HG03442 (cell line): ENCODE data around the gene PTPRR.
"Not testable (repeated sequence)": the region's sequence is repeated elsewhere in the genome, so short reads cannot be mapped to it uniquely, and the experiment has no call there.

Experiments used
- ATAC-seq: cut with Tn5 transposase; IDR thresholded peaks from one replicate; pipeline ENCODE4 v1.9.1; 2021; ENCODE audit warnings: mild to moderate bottlenecking, moderate library complexity; ENCODE audit not compliant: unreplicated experiment

The PTPRR gene

DNA sequence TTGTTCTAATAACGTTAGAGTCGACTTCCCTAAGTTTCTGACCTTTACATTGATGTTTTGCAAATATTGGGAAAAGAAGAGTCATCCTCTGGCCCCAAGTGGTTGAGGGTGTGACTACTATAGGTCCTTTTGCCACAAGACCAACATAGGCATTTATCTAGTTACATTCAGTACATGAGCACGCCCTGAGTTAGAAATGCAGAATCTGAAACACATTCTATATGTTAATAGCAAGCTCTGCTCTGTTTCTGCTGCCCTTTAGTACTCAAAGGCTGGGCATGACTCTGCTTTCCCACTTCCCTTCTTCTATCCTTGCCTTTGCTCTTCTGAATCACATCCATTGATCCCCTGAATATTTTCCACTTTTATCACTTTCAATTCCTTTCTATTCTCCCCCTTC, 168.2 kb downstream of the PTPRR start:
- no peak for ATAC-seq

DNA sequence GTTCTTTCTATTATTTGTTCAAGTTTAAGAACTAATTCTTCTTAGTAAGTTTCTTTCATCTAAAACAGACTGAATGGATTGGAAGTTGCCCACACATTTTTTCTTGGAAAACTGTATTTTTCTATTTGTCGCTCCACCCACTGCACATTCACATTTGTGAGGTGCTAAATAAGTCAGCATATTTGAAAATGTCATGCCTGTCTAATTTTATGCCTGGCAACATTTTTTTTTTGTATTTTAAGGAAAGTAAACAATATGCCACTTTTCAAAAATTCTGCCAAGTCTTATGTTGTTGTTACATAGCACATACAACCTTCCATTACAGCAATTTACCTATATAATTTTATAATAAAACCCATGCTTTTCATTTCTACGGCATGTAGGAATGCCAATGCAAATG, 170.6 kb downstream of the PTPRR start:
- no peak for ATAC-seq

DNA sequence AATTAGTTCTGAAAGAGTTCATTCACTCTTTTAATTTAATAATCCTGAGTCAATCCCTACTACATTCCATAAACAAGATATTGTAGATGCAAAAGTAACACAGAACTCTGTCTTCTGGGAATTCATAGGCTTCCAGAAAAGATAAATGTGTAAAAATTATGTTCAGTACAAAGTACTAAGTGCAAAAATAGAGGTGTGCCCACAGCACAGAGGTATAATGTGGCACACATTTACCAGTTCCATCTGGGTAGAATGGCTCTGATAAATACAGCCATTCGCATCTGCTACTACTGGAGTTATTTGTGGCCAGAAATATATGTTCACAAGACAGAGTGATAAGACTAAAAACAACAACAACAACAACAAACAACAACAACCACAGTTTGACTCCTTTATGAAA, 171.7 kb downstream of the PTPRR start:
- ATAC-seq = no peak

GRCh38 chr12:70747445-70748260, 172.9 kb downstream of the PTPRR start:
- no peak for ATAC-seq

DNA sequence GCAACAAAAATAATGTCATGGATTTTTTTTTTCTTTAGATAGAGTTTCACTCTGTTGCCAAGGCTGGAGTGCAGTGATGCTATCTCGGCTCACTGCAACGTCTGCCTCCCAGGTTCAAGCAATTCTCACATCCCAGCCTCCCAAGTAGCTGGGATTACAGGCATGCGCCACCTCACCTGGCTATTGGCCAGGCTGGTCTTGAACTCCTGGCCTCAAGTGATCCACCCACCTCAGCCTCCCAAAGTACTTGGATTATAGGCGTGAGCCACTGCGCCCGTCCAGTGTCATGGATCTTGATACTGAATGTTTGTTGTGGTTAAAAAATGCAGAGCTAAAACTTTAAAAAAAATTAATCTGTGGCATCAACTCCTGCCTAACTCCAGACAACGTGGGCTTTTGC, 175.5 kb downstream of the PTPRR start:
- no peak for ATAC-seq

DNA sequence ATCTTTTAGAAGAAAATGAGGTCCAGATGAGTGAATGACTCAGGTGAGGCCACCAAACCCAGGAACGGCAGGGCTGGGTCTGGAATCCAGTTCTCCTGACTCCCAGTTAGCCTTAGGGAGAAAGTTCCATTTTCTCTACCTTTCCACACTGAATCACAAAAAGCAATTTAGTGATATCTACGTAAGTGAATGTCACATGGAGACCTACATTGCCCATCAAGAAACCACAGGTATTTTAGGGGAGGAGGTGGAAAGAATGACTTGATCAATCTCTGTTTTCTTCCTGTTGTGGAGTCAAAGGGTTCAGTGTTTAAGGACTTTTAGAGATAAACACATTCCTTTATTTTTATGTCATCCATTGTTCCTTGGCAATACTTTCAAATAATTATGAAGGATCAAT, 176.4 kb downstream of the PTPRR start:
- ATAC-seq = no peak

DNA sequence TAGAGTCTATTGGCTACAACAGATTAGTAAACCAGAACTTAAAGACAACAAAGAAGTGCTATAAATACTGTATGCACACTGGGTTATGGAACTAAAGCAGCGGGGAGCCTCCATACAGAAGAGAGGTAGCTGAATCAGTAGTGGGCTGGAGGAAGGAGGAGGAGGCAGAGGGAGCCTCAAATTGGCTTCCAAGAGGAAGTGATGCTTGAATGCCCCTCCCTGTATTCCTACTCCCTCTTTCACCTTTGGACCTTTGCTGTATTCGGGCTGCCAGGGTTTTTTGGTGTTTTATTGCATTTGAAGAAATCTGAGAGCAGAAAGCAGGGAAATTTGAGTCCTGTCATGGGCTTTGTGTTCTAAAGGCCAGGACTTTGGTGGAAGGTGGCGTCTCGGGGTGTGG, 179.3 kb downstream of the PTPRR start:
- ATAC-seq = no peak

DNA sequence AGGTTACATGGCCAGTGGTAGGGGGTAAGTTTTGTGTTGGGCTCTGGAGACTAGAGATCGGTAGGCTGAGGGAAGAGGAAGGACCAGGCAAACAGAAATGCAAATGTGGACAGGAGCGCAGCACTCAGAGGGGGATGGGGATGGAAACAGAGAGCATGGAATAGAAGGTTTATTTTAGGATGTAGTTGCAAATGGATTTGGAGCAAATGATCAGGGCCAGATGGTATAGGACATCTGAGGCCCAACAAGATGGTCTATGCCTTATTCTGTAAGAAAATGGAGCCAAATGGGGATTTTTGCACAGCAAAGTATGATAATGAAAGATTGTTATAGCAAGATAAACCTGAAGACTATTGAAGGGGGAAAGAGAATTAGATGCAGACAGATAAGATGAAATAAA, 180.8 kb downstream of the PTPRR start:
- no peak for ATAC-seq

GRCh38 chr12:70736351-70737133, 184.0 kb downstream of the PTPRR start:
- ATAC-seq = no peak

- ATAC-seq = not testable (repeated sequence)
Measured at GRCh38 chr12:70735197-70735596, 185.3 kb downstream of the PTPRR start.

- ATAC-seq = peak; percentile 91
Measured at GRCh38 chr12:70733385-70733784, 187.2 kb downstream of the PTPRR start.

DNA sequence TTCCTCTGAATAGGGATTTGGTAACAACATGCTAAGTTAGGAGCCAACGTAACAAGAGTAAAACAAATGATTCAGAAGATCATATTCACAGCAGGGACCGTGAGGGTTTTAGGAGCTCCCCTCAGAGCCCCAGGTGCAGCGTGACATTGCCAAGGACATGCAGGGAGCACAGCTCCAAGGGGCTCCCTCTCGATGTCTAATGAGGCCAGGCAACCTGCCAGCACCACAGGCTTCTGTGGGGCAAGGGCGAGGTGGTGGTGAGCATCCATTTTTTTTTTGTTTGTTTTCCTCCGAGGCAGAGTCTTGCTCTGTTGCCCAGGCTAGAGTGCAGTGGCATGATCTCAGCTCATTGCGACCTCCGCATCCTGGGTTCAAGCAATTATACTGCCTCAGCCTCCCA, 188.3 kb downstream of the PTPRR start:
- no peak for ATAC-seq

GRCh38 chr12:70730675-70731180, 189.8 kb downstream of the PTPRR start:
- ATAC-seq = no peak

DNA sequence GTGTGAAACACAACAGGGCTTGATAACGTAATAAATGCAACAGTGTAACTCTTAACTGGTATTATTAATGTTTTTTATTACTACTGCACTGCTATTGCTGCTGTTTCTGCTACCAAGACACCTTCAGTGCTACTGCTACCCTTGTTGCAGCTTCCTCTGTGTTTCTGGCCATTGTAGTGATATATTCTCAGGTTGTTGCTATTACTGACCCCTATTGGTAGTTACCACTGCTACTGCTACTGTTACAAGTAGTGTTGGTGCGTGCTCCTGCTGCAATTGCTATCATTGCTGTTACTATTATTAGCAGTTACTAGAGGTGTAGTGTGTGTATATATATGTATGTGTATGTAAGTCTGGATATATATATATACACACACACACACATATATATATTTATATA, 196.1 kb downstream of the PTPRR start:
- ATAC-seq = peak; percentile 66

DNA sequence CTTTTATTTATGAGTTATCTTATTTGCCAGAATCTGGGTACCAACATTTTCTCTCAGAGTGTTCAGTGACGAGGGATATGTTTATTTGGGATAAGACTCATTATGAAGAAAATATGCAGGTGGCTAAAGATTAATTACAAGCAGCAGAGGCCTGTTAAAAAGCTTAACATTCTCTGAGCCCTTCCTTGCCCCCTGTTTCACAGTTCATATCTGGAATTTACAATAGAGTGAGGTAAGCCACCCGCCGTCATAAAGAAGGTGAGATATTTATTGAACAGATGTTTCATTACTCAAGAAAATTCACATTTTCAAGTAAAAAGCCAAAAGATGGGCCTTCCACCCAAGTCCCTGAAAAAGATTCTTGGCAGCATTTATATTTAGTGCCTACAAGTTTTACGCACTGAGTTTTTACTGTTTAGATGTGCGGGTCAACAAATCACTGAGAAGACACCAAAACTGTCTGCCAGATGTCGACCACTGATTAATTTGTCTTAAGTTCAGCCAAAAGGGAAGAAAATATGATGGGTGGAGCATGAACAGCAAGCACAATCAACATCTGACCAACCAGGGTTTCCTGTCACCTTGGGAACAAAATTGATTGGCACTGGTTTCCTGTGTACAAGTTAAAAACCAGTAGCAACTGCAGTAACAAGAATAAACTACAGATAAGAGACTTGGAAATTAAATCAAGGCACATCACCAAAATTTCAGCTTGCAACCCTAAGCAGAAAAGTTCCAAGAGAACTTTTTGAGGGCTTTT, 197.8 kb downstream of the PTPRR start:
- no peak for ATAC-seq

DNA sequence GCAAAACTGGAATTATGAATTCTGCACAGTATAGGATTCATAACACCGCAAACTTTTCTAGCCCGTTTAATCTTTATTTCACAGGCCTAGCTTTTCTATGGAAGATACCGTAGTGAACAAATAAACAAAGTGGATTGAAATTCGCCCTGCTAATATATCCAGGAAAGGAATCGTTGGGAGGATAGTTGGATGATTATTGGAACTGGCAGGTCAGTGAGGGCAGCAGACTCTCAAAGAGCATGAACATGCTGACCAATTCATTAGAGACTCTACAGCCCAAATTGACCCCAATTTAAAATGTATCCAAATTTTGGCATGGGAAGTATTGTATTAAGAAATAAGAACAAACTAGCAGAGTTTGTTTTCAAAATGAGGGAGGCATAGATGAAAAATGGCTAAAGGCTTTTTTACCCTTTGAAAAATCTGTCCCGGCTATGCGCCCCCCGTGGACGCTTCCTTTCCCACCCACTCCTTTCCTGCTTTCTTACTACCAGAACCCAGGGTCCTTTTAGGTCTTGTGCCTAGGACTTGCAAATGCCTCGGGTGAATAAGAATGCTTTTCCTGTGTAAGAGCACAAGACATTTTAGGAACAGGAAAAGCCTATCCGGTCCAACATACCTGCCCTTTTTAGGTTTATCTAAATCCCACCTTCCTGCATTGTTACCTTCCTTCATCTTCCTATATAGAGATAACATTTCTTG, 198.7 kb downstream of the PTPRR start:
- ATAC-seq = no peak

DNA sequence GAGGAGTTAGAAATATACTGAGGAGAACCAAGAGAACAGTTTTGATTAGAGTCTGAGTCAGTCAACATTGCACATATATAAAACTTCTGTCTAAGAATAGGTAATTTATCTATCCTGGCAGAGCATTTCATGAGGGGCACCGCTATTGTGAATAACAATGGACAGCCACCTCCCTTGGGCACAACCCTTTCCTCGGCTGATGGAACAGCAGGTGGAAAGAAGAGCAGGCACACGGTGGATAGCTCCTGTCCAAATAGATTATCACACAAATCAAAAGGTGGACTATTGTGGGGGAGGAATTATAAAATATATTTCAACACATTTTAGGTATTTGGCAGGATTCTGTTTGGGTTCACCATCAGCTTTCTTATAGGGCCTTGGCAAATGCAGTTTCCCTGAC, 199.3 kb downstream of the PTPRR start:
- no peak for ATAC-seq

- ATAC-seq = no peak
Measured at GRCh38 chr12:70719672-70720420, 200.7 kb downstream of the PTPRR start.

DNA sequence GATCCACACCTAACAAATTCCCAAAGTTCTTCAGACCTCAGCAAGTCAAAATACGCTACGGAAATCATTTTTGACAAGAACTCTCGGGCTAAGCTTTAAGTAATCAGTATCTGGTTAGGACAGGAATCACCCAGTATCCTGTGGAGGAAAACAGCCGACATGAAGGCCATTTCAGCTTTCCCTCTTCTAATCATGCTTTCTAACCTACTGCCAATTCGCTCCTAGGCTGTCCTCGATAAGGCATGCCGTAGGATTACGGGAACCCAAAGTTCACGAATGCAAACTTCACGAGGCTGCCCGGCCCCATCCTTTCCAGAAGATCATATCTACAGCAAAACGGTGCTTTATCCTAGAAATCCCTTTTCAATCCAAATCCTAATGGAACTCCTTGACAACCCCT, 201.5 kb downstream of the PTPRR start:
- ATAC-seq = no peak

GRCh38 chr12:70711831-70712230, 208.7 kb downstream of the PTPRR start:
- no peak for ATAC-seq
